SK-N-SH (cell line): ENCODE measurements around the gene BAIAP2.

Experiments
- EP300 ChIP-seq, 2 experiments: IDR thresholded peaks; 2 replicates each; pipeline versions ENCODE4 v1.4.0 to v1.6.1; 2012; ENCODE audit warnings: borderline replicate concordance in 1 of 2, low read depth in 1 of 2, low read length in 1 of 2
- EZH2phosphoT487 ChIP-seq: fragments of 200-600 bp; sonication (generic); IDR thresholded peaks from 2 replicates; pipeline ENCODE4 v1.6.1; 2017; ENCODE audit warnings: low read depth, mixed run types, mild to moderate bottlenecking, antibody characterized with exemption, moderate library complexity, borderline replicate concordance
- FOXJ3 ChIP-seq: sonication (generic); formaldehyde crosslinking; IDR thresholded peaks from 2 replicates; pipeline ENCODE4 v1.5.1; 2020; ENCODE audit warnings: mild to moderate bottlenecking, missing genetic modification reagents
- GABPA ChIP-seq: IDR thresholded peaks from 2 replicates; pipeline ENCODE4 v1.4.0; 2012; ENCODE audit warnings: low read depth, mild to moderate bottlenecking
- JUND ChIP-seq: IDR thresholded peaks from 2 replicates; pipeline ENCODE4 v1.4.0; 2012
- NFIC ChIP-seq: IDR thresholded peaks from 2 replicates; pipeline ENCODE4 v1.4.0; 2012; ENCODE audit warnings: borderline replicate concordance
- POLR2AphosphoS5 ChIP-seq: IDR thresholded peaks from 2 replicates; pipeline ENCODE4 v1.6.1; 2012; ENCODE audit warnings: low read depth, low read length
- RCOR1 ChIP-seq: fragments of 150-350 bp; IDR thresholded peaks from 2 replicates; pipeline ENCODE4 v1.6.1; 2017; ENCODE audit warnings: antibody characterized with exemption, low read length
- REST ChIP-seq: IDR thresholded peaks from 2 replicates; pipeline ENCODE4 v1.6.1; 2012; ENCODE audit warnings: mild to moderate bottlenecking, low read depth, low read length, moderate library complexity
- SIN3A ChIP-seq: IDR thresholded peaks from 2 replicates; pipeline ENCODE4 v1.6.1; 2012; ENCODE audit warnings: low read depth, mild to moderate bottlenecking, low read length, moderate library complexity, borderline replicate concordance
- TAF1 ChIP-seq: IDR thresholded peaks from 2 replicates; pipeline ENCODE4 v1.6.1; 2012; ENCODE audit warnings: low read depth, mild to moderate bottlenecking, low read length, moderate library complexity, borderline replicate concordance
- TCF12 ChIP-seq: IDR thresholded peaks from 2 replicates; pipeline ENCODE4 v1.4.0; 2012
- USF2 ChIP-seq: fragments of 150-350 bp; IDR thresholded peaks from 2 replicates; pipeline ENCODE4 v1.6.1; 2017; ENCODE audit warnings: antibody characterized with exemption, low read length, low read depth, borderline replicate concordance
- TF ChIP-seq, protein P1 (sequence below): fragments of 200-600 bp; sonication (generic); IDR thresholded peaks from 2 replicates; pipeline ENCODE4 v1.6.1; 2017; ENCODE audit warnings: antibody characterized with exemption, mild to moderate bottlenecking, moderate library complexity

DNA sequence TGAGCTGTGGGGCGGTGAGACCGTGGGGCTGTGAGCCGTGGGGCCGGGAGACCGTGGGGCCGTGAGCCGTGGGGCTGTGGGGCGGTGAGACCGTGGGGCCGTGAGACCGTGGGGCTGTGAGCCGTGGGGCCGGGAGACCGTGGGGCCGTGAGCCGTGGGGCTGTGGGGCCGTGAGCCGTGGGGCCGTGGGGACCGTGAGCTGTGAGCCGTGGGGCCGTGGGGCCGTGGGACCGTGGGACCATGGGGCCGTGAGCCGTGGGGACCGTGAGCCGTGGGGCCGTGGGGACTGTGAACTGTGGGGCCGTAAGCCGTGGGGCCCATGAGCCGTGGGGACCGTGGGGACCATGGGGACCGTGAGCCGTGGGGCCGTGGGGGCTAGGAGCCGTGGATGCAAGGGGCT, 105.7 kb downstream of the BAIAP2 start:
- TF ChIP-seq, protein P1, sequence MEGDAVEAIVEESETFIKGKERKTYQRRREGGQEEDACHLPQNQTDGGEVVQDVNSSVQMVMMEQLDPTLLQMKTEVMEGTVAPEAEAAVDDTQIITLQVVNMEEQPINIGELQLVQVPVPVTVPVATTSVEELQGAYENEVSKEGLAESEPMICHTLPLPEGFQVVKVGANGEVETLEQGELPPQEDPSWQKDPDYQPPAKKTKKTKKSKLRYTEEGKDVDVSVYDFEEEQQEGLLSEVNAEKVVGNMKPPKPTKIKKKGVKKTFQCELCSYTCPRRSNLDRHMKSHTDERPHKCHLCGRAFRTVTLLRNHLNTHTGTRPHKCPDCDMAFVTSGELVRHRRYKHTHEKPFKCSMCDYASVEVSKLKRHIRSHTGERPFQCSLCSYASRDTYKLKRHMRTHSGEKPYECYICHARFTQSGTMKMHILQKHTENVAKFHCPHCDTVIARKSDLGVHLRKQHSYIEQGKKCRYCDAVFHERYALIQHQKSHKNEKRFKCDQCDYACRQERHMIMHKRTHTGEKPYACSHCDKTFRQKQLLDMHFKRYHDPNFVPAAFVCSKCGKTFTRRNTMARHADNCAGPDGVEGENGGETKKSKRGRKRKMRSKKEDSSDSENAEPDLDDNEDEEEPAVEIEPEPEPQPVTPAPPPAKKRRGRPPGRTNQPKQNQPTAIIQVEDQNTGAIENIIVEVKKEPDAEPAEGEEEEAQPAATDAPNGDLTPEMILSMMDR = no peak
- TF ChIP-seq SIN3A (no peak), TAF1 (no peak), USF2 (no peak), POLR2AphosphoS5 (no peak), NFIC (no peak), REST (no peak), TCF12 (no peak), JUND (no peak), FOXJ3 (CRISPR knock-in tag) (no peak), RCOR1 (no peak), EZH2phosphoT487 (no peak), EP300 (IDR thresholded peaks at IDR 0.05; ENCODE audit: borderline replicate concordance in 1 of 2, low read depth in 1 of 2, low read length in 1 of 2) (no peak), GABPA (no peak)
